HEK293 (cell line): Measurements from ENCODE around the gene STMP1.

Source experiments
- CTCF ChIA-PET: fragments of 350-600 bp; formaldehyde crosslinking; extraction: SDS; loops from one replicate; lab custom pipeline; 2021; ENCODE audit warnings: antibody characterized with exemption; lab: Yijun Ruan, JAX
- POLR2A ChIA-PET: fragments of 300-600 bp; formaldehyde crosslinking; extraction: SDS; loops from one replicate; lab custom pipeline; 2020; ENCODE audit warnings: antibody characterized with exemption, inconsistent platforms; lab: Yijun Ruan, JAX
- H3K27ac ChIP-seq: fragments of 200-500 bp; sonication (Bioruptor generic); 2 replicates; pipeline ENCODE4 v1.5.1; 2014; ENCODE audit warnings: low read depth, low read length, control low read depth, inconsistent platforms; ENCODE audit errors: extremely low read depth
- H3K36me3 ChIP-seq, 2 experiments: fragments of 200-500 bp in 1 of 2; sonication (Bioruptor generic) in 1 of 2; 1 replicate in 1 of 2; 2 replicates in 1 of 2; pipeline ENCODE4 v1.5.1; 2014 to 2017; ENCODE audit warnings: inconsistent platforms in 2 of 2, low read length in 2 of 2; ENCODE audit not compliant: control insufficient read depth in 2 of 2, insufficient read depth in 1 of 2
- H3K4me1 ChIP-seq: fragments of 200-500 bp; sonication (Bioruptor generic); 2 replicates; pipeline ENCODE4 v1.5.1; 2014; ENCODE audit warnings: mild to moderate bottlenecking, low read length, inconsistent platforms; ENCODE audit not compliant: control insufficient read depth, insufficient read depth
- H3K4me3 ChIP-seq: 2 replicates; pipeline ENCODE4 v1.5.1; 2011; ENCODE audit warnings: low read depth, mild to moderate bottlenecking, control low read depth, low read length, moderate library complexity
- H3K9me3 ChIP-seq: fragments of 200-500 bp; sonication (Bioruptor generic); 2 replicates; pipeline ENCODE4 v1.5.1; 2014; ENCODE audit warnings: low read depth, low read length, inconsistent platforms; ENCODE audit not compliant: control insufficient read depth, insufficient read depth
- ATF2 ChIP-seq: fragments of 450-650 bp; formaldehyde crosslinking; IDR thresholded peaks from 2 replicates; pipeline ENCODE4 v1.5.1; 2016; ENCODE audit warnings: missing biosample characterization, missing genetic modification characterization, low read depth
- CTCF ChIP-seq: fragments of 450-650 bp; formaldehyde crosslinking; IDR thresholded peaks from 2 replicates; pipeline ENCODE4 v1.5.1; 2016; ENCODE audit warnings: missing biosample characterization, missing genetic modification characterization
- INSM2 ChIP-seq: fragments of 450-650 bp; formaldehyde crosslinking; IDR thresholded peaks from 2 replicates; pipeline ENCODE4 v1.5.1; 2016; ENCODE audit warnings: missing biosample characterization, missing genetic modification characterization
- KLF16 ChIP-seq: fragments of 450-650 bp; formaldehyde crosslinking; IDR thresholded peaks from 2 replicates; pipeline ENCODE4 v1.5.1; 2017; ENCODE audit warnings: missing biosample characterization, missing genetic modification characterization
- MZF1 ChIP-seq: fragments of 450-650 bp; formaldehyde crosslinking; IDR thresholded peaks from 2 replicates; pipeline ENCODE4 v1.5.1; 2017; ENCODE audit warnings: missing biosample characterization, missing genetic modification characterization, borderline replicate concordance
- SALL2 ChIP-seq: fragments of 450-650 bp; formaldehyde crosslinking; IDR thresholded peaks from 2 replicates; pipeline ENCODE4 v1.5.0; 2017; ENCODE audit warnings: missing biosample characterization, mild to moderate bottlenecking, missing genetic modification characterization, borderline replicate concordance
- ZNF157 ChIP-seq: fragments of 450-650 bp; formaldehyde crosslinking; IDR thresholded peaks from 2 replicates; pipeline ENCODE4 v1.5.1; 2016; ENCODE audit warnings: missing biosample characterization, missing genetic modification characterization
- ZNF175 ChIP-seq: fragments of 450-650 bp; formaldehyde crosslinking; IDR thresholded peaks from 2 replicates; pipeline ENCODE4 v1.5.1; 2016; ENCODE audit warnings: missing biosample characterization, missing genetic modification characterization
- ZNF239 ChIP-seq: fragments of 450-650 bp; formaldehyde crosslinking; IDR thresholded peaks from 2 replicates; pipeline ENCODE4 v1.5.1; 2016; ENCODE audit warnings: missing biosample characterization, missing genetic modification characterization
- ZNF302 ChIP-seq: fragments of 450-650 bp; formaldehyde crosslinking; IDR thresholded peaks from 2 replicates; pipeline ENCODE4 v1.5.1; 2016; ENCODE audit warnings: missing biosample characterization, missing genetic modification characterization, low read depth
- ZNF423 ChIP-seq: fragments of 450-650 bp; formaldehyde crosslinking; IDR thresholded peaks from 2 replicates; pipeline ENCODE4 v1.5.1; 2016; ENCODE audit warnings: missing biosample characterization, missing genetic modification characterization
- ZNF518A ChIP-seq: fragments of 450-650 bp; formaldehyde crosslinking; conservative IDR thresholded peaks from 2 replicates; pipeline ENCODE4 v1.5.1; 2016; ENCODE audit warnings: low read depth, missing biosample characterization, missing genetic modification characterization
- ZNF521 ChIP-seq: fragments of 450-650 bp; formaldehyde crosslinking; IDR thresholded peaks from 2 replicates; pipeline ENCODE4 v1.5.1; 2017; ENCODE audit warnings: missing biosample characterization, mild to moderate bottlenecking, missing genetic modification characterization
- ZNF544 ChIP-seq: fragments of 450-650 bp; formaldehyde crosslinking; IDR thresholded peaks from 2 replicates; pipeline ENCODE4 v1.5.0; 2017; ENCODE audit warnings: missing biosample characterization, missing genetic modification characterization
- ZNF580 ChIP-seq: fragments of 450-650 bp; formaldehyde crosslinking; IDR thresholded peaks from 2 replicates; pipeline ENCODE4 v1.5.1; 2016; ENCODE audit warnings: missing biosample characterization, missing genetic modification characterization
- ZNF626 ChIP-seq: fragments of 450-650 bp; sonication (Bioruptor Pico); formaldehyde crosslinking; IDR thresholded peaks from 2 replicates; pipeline ENCODE4 v1.5.1; 2018; ENCODE audit warnings: missing biosample characterization, missing genetic modification characterization, inconsistent platforms
- ZNF704 ChIP-seq: fragments of 450-650 bp; formaldehyde crosslinking; IDR thresholded peaks from 2 replicates; pipeline ENCODE4 v1.5.1; 2016; ENCODE audit warnings: missing biosample characterization, missing genetic modification characterization
- ZNF747 ChIP-seq: fragments of 450-650 bp; formaldehyde crosslinking; IDR thresholded peaks from 2 replicates; pipeline ENCODE4 v1.5.1; 2016; ENCODE audit warnings: missing biosample characterization, missing genetic modification characterization

The STMP1 gene

GRCh38 chr7:135670179-135670578, 7.9 kb downstream of the STMP1 start:
- Histone ChIP-seq H3K27ac (no peak overlapping the region), H3K4me3 (no peak overlapping the region), H3K36me3 (peaks cover 0 to 13% of the 10 kb centered on the region in 2 experiments; a peak in 1 of 3 replicates), H3K9me3 (no peaks in the 10 kb centered on the region), H3K4me1 (no peaks in the 10 kb centered on the region)
- TF ChIP-seq ZNF747 (no peak), ZNF302 (tag by site-specific recombination) (no peak), MZF1 (no peak), ATF2 (tag by site-specific recombination) (no peak), INSM2 (tag by site-specific recombination) (no peak), ZNF580 (tag by site-specific recombination) (no peak), KLF16 (tag by site-specific recombination) (no peak), CTCF (tag by site-specific recombination) (no peak), ZNF518A (tag by site-specific recombination) (no peak), ZNF423 (no peak), ZNF157 (no peak), ZNF704 (tag by site-specific recombination) (no peak), ZNF175 (tag by site-specific recombination) (no peak), SALL2 (tag by site-specific recombination) (no peak), ZNF239 (no peak), ZNF626 (tag by site-specific recombination) (no peak), ZNF521 (tag by site-specific recombination) (no peak), ZNF544 (no peak)
- POLR2A ChIA-PET = no interaction called here
- CTCF ChIA-PET = interaction anchor here (0.6 to 7.8 kb wide), 9 partner anchors 8 to 339 kb away, joined by 3 to 58 read pairs (median 5); partner anchors contain the start of gene STMP1
